K562 (cell line): Measurements from ENCODE around the gene CATSPER4. TPM values are rescaled to one million over a fixed set of nuclear protein-coding genes. Genes with fewer than 3 reads are reported as not detected.

Experiments used
- ATAC-seq: fragments of 200-7000 bp; cut with Tn5 transposase; 3 replicates; pipeline ENCODE4 v1.9.1; 2020; ENCODE audit warnings: moderate library complexity
- BruUV-seq: library from RNA; stranded (reverse); fragments of 400-500 nt; replicated peaks from 2 replicates; lab custom pipeline; 2021; lab: Mats Ljungman, UMichigan
- CTCF ChIA-PET: fragments of 300-600 bp; formaldehyde crosslinking; extraction: SDS; loops from one replicate; lab custom pipeline; 2021; ENCODE audit warnings: low intra/inter-chr PET ratio; lab: Yijun Ruan, JAX
- POLR2A ChIA-PET: fragments of 300-600, 350-650 bp; sonication (Branson Sonifier 250); formaldehyde crosslinking; extraction: SDS; loops from one replicate; lab custom pipeline; 2021; ENCODE audit warnings: antibody characterized with exemption, inconsistent platforms; lab: Yijun Ruan, JAX
- DNase-seq, 4 experiments: peaks; one replicate each; pipeline versions ENCODE4 v3.0.0 to v3.0.0-alpha.2; 2011 to 2018; ENCODE audit warnings: low spot score in 3 of 4, mixed read lengths in 3 of 4; ENCODE audit errors: extremely low read depth in 1 of 4
- FAIRE-seq: peaks from 2 replicates; lab custom pipeline; 2011; peaks lifted over from hg19 to GRCh38; lab: Jason Lieb, UNC
- H2AFZ ChIP-seq: 2 replicates; pipeline ENCODE4 v1.6.0; 2011; ENCODE audit warnings: low read depth, low read length, control low read depth, inconsistent platforms
- H3K27ac ChIP-seq: fragments of 200-600 bp; 3 replicates; pipeline ENCODE4 v1.8.0; 2011; ENCODE audit warnings: low read depth, mild to moderate bottlenecking, control low read depth, inconsistent platforms, low read length, moderate library complexity, mixed read lengths; ENCODE audit errors: extremely low read depth
- H3K27me3 ChIP-seq, 2 experiments: fragments of 300-600 bp in 1 of 2; 2 replicates in 1 of 2; 3 replicates in 1 of 2; pipeline versions ENCODE4 v1.6.0 to v1.8.0; 2011; ENCODE audit warnings: inconsistent platforms in 2 of 2, low read length in 2 of 2, mild to moderate bottlenecking in 1 of 2, mixed read lengths in 1 of 2, moderate library complexity in 1 of 2; ENCODE audit not compliant: control insufficient read depth in 2 of 2, insufficient read depth in 2 of 2
- H3K36me3 ChIP-seq: fragments of 300-600 bp; 3 replicates; pipeline ENCODE4 v1.8.0; 2011; ENCODE audit warnings: mild to moderate bottlenecking, low read length, inconsistent platforms; ENCODE audit not compliant: control insufficient read depth, insufficient read depth
- H3K4me1 ChIP-seq, 2 experiments: fragments of 200-600 bp in 1 of 2; replicated peaks in 1 of 2; 2 replicates in 1 of 2; 3 replicates in 1 of 2; pipeline versions ENCODE4 v1.5.1 to v1.8.0; 2011; ENCODE audit warnings: inconsistent platforms in 2 of 2, low read length in 2 of 2, mild to moderate bottlenecking in 1 of 2, mixed read lengths in 1 of 2, moderate library complexity in 1 of 2; ENCODE audit not compliant: control insufficient read depth in 2 of 2, insufficient read depth in 2 of 2
- H3K4me2 ChIP-seq: 2 replicates; pipeline ENCODE4 v1.6.1; 2011; ENCODE audit warnings: low read length, control low read depth, inconsistent platforms, mixed read lengths; ENCODE audit not compliant: insufficient read depth
- H3K4me3 ChIP-seq: fragments of 200-600 bp; sonication (generic), shearing (Covaris generic); 2 replicates; pipeline ENCODE4 v1.5.1; 2016; ENCODE audit warnings: control low read depth, inconsistent platforms
- H3K79me2 ChIP-seq: fragments of 200-600 bp; 3 replicates; pipeline ENCODE4 v1.8.0; 2011; ENCODE audit warnings: low read length, inconsistent platforms; ENCODE audit not compliant: control insufficient read depth, insufficient read depth
- H3K9ac ChIP-seq, 2 experiments: 2 replicates each; pipeline versions ENCODE4 v1.6.0 to v1.6.1; 2011; ENCODE audit warnings: low read depth in 2 of 2, low read length in 2 of 2, control low read depth in 1 of 2, inconsistent platforms in 1 of 2, mild to moderate bottlenecking in 1 of 2, mixed read lengths in 1 of 2; ENCODE audit not compliant: insufficient read depth in 1 of 2
- H3K9me1 ChIP-seq: one replicate; pipeline ENCODE4 v1.6.0; 2011; ENCODE audit warnings: inconsistent platforms, mild to moderate bottlenecking, low read length, moderate library complexity; ENCODE audit not compliant: control insufficient read depth, insufficient read depth
- H3K9me3 ChIP-seq: replicated peaks from 2 replicates; pipeline ENCODE4 v1.5.1; 2011; ENCODE audit warnings: low read depth, low read length, inconsistent platforms; ENCODE audit not compliant: control insufficient read depth, insufficient read depth
- H4K20me1 ChIP-seq: replicated peaks from 2 replicates; pipeline ENCODE4 v1.6.1; 2011; ENCODE audit warnings: low read length, inconsistent platforms, mixed read lengths; ENCODE audit not compliant: control insufficient read depth, insufficient read depth
- CBX5 ChIP-seq: IDR thresholded peaks from 2 replicates; pipeline ENCODE4 v1.6.1; 2014; ENCODE audit warnings: low read depth, borderline replicate concordance
- ETV6 ChIP-seq, 3 experiments: fragments of 150-350 bp in 1 of 3; sonication (generic) in 1 of 3; formaldehyde crosslinking in 1 of 3; IDR thresholded peaks; 2 replicates each; pipeline versions ENCODE4 v1.6.1 to v1.8.0; 2014 to 2022; ENCODE audit warnings: borderline replicate concordance in 2 of 3, low read depth in 2 of 3, antibody characterized with exemption in 1 of 3, low read length in 1 of 3, mild to moderate bottlenecking in 1 of 3, missing genetic modification reagents in 1 of 3
- JUN ChIP-seq, 2 experiments: sonication (generic) in 1 of 2; formaldehyde crosslinking in 1 of 2; IDR thresholded peaks; 2 replicates each; pipeline versions ENCODE4 v1.6.1 to v1.8.0; 2012 to 2022; ENCODE audit warnings: borderline replicate concordance in 2 of 2, mild to moderate bottlenecking in 2 of 2, improper control_type of control experiment in 1 of 2, low read depth in 1 of 2, low read length in 1 of 2, missing genetic modification reagents in 1 of 2
- KDM2B ChIP-seq: fragments of 250-450 bp; sonication (Bioruptor Pico); IDR thresholded peaks from 2 replicates; pipeline ENCODE4 v1.8.0; 2021; ENCODE audit warnings: mild to moderate bottlenecking, moderate library complexity
- NELFE ChIP-seq: IDR thresholded peaks from 2 replicates; pipeline ENCODE4 v1.6.1; 2011; ENCODE audit warnings: mild to moderate bottlenecking; ENCODE audit not compliant: insufficient read depth, insufficient read length
- RCOR1 ChIP-seq, 2 experiments: IDR thresholded peaks; 2 replicates each; pipeline ENCODE4 v1.6.1; 2012; ENCODE audit warnings: low read depth in 2 of 2, low read length in 2 of 2, borderline replicate concordance in 1 of 2, improper control_type of control experiment in 1 of 2
- SOX6 ChIP-seq: fragments of 450-650 bp; IDR thresholded peaks from 2 replicates; pipeline ENCODE4 v1.6.1; 2014; ENCODE audit warnings: mild to moderate bottlenecking
- SUPT5H ChIP-seq: fragments of 450-650 bp; IDR thresholded peaks from 2 replicates; pipeline ENCODE4 v1.6.1; 2016
- WGBS: fragments of 100-300 bp; shearing (Covaris generic); methylation state at CpG from one replicate; pipeline ENCODE4 v1.1.6; 2016; ENCODE audit warnings: low coverage, mixed read lengths; ENCODE audit not compliant: insufficient coverage; ENCODE audit errors: missing lambda C conversion rate; 5-methylcytosine and 5-hydroxymethylcytosine counted together
- in situ Hi-C: fragments of 300-500 bp; cut with MboI; formaldehyde crosslinking; loops from 4 replicates; pipeline ENCODE4 v1.15.0; 2018; ENCODE audit warnings: inconsistent platforms, mixed read lengths
- intact Hi-C: fragments of 100-400 bp; cut with micrococcal nuclease; formaldehyde crosslinking; loops from 2 replicates; pipeline ENCODE4 v1.14.2; 2022
- polyA plus RNA-seq, 8 experiments: library from polyadenylated mRNA; depleted of rRNA in 4 of 8; stranded (reverse) in 5 of 8; unstranded in 3 of 8; fragments of >200 nt; fragmentation: Nextera tagmentation in 2 of 8; fragmentation: Illumina TruSeq in 1 of 8; extraction: Ambion mirVana in 2 of 8; extraction: Trizol in 1 of 8; gene quantifications; 2 replicates each; pipeline versions ENCODE4 v1.2.1 to v1.2.3, GENCODE V29; 2011 to 2014; ENCODE audit warnings: inconsistent platforms in 1 of 8, missing spikeins in 1 of 8
- total RNA-seq, 7 experiments: library from RNA; depleted of rRNA in 6 of 7; stranded (reverse); fragments of >200 nt in 6 of 7; fragmentation: Illumina TruSeq in 2 of 7; extraction: Trizol in 2 of 7; gene quantifications; 2 replicates each; pipeline versions ENCODE4 v1.2.1 to v1.2.3, GENCODE V29; 2011 to 2021; ENCODE audit warnings: low replicate concordance in 1 of 7

CATSPER4 gene
- total and polyA plus RNA-seq, 9 of the 15 experiments (the other 6 are each of a cell fraction or from before 2014, with no cell fraction given): 0.04 to 0.13 TPM; not detected in 7

GRCh38 chr1:26164861-26165842 is 25.2 kb upstream of the CATSPER4 start (continued):
- TF ChIP-seq KDM2B (CRISPR knock-in tag): no peak
- peak in 1 of 2 experiments; percentile 68; a peak in 1 of 4 replicates for TF ChIP-seq RCOR1 (IDR thresholded peaks at IDR 0.05; ENCODE audit: borderline replicate concordance in 1 of 2, low read depth in 2 of 2, low read length in 2 of 2)
- peak; percentile 30; the same call in 1 of the 2 replicates for TF ChIP-seq SOX6

- no peaks in the 10 kb centered on the region for H3K9me3 ChIP-seq
- no peak overlapping the region for H3K4me3 ChIP-seq
- peak overlapping the region in 1 of 2 experiments; percentile 21; a peak in 1 of 4 replicates for H3K9ac ChIP-seq
- POLR2A ChIA-PET: interaction anchor here (0.8 kb wide), 1 partner anchor 60 kb away, joined by 3 read pairs; no protein-coding TSS in a partner anchor
- peaks cover 21% of the 10 kb centered on the region for H3K79me2 ChIP-seq
- H4K20me1 ChIP-seq: no peaks in the 10 kb centered on the region
- FAIRE-seq: peak; percentile 48
- H3K4me2 ChIP-seq: no peak overlapping the region
- CTCF ChIA-PET: interaction anchor here (0.7 kb wide), 1 partner anchor 20 kb away, joined by 3 read pairs; no protein-coding TSS in a partner anchor
- no peak for TF ChIP-seq JUN (IDR thresholded peaks at IDR 0.05; ENCODE audit: borderline replicate concordance, low read depth, low read length)
- TF ChIP-seq JUN (CRISPR knock-in tag; IDR thresholded peaks at IDR 0.05; ENCODE audit: borderline replicate concordance): no peak
- no peak for TF ChIP-seq SUPT5H
- no peak for TF ChIP-seq NELFE
- TF ChIP-seq CBX5: no peak
- TF ChIP-seq ETV6 (IDR thresholded peaks at IDR 0.05; ENCODE audit: borderline replicate concordance in 1 of 2, low read depth in 2 of 2, low read length in 1 of 2): no peak
- TF ChIP-seq ETV6 (CRISPR knock-in tag; IDR thresholded peaks at IDR 0.05; ENCODE audit: borderline replicate concordance): no peak
- TF ChIP-seq, all 486 proteins: peak for 0
- no peaks in the 10 kb centered on the region for H3K27me3 ChIP-seq
- WGBS: 28% methylated on average over 4 of the region's 4 CpGs
- intact Hi-C loops: no loop called here
- H2AFZ ChIP-seq: no peak overlapping the region
- no TSS peak for BruUV-seq
- H3K27ac ChIP-seq: no peak overlapping the region
- H3K9me1 ChIP-seq: peaks cover 4% of the 10 kb centered on the region
- H3K36me3 ChIP-seq: peaks cover 14% of the 10 kb centered on the region; the same call in 1 of the 3 replicates
- ATAC-seq (no peak), DNase-seq (no peak)
- in situ Hi-C loops: no loop called here
- peaks cover 27 to 50% of the 10 kb centered on the region in 2 experiments for H3K4me1 ChIP-seq
Measured at GRCh38 chr1:26166719-26167281, 23.6 kb upstream of the CATSPER4 start.
